NCI-H2196 treated with DMSO at 0.1 percent for 48 hours (cell line): ENCODE data around the gene RNGTT.
"Not testable (repeated sequence)": the region's sequence is repeated elsewhere in the genome, so short reads cannot be mapped to it uniquely, and the experiment has no call there.

ENCODE experiments used
- DNase-seq: peaks from one replicate; lab custom pipeline; 2025; ENCODE audit not compliant: unreplicated experiment; lab: John Stamatoyannopoulos, UW

Gene RNGTT

DNA sequence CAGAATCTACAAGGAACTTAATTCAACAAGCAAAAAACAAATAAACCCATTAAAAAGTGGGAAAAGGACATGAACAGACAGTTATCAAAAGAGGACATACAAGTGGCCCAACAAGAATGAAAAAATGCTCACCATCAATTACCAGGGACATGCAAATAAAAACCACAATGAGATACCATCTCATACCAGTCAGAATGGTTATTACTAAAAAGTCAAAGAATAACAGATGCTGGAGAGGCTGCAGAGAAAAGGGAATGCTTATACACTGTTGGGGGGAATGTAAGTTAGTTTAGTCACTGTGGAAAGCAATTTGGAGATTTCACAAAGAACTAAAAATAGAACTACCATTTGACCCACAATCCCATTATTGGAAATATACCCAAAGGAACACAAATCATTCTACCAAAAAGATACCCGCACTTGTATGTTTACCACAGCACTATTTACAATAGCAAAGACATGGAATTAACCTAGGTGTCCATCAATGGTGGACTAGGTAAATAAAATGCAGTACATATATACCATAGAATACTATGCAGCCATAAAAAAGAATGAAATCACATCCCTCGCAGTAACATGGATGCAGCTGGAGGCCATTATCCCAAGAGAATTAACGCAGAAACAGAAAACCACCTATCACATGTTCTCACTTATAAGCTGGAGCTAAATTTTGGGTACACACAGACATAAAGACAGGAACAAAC is 48.4 kb downstream of the RNGTT start:
- DNase-seq: no peak

DNA sequence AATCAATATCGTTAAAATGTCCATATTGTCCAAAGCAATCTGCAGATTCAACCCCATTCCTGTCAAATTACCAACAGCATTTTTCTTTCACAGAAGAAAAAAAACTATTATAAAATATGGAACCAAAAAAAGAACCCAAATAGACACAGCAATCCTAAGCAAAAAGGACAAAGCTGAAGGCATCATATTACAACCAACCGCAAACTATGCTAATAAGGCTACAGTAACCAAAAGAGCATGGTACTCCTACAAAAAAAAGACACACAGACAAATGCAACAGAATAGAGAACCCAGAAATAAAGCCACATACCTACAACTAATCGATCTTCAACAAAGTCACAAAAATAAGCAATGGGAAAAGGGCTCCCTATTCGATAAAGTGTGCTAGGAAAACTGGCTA is 49.2 kb downstream of the RNGTT start:
- DNase-seq: no peak

DNA sequence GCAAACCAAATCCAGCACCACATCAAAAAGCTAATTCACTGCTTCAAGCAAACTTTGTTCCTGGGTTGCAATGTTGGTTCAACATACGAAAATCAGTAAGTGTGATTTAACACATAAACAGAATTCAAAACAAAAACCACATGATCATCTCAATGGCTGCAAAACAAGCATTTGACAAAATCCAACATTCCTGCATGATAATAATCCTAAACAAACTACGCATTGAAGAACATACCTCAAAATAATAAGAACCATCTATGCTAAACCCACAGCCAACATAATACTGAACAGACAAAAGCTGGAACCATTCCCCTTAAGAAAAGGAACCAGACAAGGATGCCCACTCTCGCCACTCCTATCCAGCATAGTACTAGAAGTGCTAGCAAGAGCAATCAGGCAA is 49.9 kb downstream of the RNGTT start:
- DNase-seq: no peak

DNA sequence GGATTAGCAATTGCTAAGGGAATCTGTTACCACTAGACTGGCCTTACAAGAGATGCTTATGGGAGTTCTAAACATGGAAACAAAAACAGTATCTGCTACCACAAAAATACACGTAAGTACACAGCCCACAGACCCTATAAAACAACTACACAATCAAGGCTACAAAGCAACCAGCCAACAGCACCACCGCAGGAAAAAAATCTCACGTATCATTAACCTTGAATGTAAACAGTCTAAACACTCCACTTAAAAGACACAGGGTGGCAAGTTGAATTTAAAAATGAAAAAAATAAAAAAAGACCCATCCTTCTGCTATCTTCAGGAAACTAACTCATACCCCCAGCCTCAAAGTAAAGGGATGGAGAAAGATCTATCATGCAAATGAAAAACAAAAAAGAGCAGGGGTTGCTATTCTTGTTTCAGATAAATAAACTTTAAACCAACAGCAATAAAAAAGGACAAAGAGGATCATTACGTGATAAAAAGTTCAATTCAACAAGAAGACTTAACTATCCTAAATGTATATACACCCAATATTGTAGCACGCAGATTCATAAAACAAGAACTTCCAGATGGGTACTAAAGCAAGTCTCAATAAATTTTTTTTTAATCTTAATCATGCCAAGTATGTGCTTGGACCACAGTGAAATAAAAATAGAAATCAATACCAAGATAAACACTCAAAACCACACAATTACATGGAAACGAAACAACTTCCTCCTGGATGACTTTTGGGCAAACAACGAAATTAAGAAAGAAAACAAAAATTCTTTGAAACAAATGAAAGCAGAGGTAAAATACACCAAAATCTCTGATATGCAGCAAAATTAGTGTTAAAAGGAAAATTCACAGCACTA is 52.3 kb downstream of the RNGTT start:
- DNase-seq: no peak

DNA sequence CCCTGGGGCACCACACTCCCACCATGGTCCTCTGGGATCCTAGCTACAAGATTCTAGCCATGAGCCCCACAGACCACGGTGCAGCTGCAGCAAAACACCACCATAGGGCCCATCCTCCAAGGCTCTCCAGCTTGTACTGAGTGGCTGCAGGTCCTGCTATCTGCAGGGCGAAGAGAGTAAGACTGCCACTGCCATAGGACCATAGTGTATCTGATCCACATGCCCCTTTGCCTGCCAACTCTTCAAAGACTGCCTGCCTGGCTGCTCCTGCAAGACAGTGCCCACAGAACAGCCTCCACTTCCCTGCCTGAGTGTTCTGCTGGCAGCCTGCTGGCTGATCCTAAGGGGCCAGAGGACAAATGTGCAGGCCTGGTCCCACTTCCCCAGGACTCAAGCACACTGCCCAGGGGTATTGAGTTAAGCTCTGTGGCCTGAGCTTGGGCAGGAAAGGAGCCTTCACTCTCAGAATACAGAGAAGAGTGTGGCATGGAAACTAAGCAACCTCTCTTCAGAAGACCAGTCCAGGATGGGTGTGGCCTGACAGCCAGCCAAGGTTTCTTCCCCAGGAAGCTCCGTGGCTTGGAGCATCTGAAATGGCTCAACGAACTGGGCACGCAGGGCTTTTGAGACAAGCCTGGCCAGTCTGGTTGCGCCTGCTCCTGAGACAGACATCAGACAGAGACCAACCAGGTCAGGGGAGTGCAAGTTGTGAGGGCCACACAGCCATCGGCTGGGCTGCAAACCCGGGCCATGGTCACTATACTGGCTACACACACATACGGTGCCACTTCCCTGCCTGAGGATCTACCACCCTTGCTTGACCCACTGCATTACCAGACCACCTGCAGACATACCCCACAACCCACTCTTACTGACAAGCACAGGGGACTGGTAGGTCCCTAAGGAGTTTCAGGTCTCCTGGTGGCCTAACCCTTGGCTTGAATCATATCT is 54.5 kb downstream of the RNGTT start:
- DNase-seq: no peak

DNA sequence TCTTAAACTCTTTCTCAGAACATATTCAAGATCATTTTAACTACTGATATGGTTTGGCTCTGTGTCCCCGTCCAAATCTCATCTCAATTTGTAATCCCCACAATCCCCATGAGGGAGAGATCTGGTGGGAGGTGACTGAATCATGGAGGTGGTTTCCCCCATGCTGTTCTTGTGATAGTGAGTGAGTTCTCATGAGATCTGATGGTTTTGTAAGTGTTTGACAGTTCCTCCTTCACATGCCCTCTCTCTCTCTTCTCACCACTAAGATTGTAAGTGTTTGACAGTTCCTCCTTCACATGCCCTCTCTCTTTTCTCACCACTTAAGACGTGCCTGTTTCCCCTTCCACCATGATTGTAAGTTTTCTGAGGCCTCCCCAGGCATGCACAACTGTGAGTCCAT is 56.3 kb downstream of the RNGTT start:
- DNase-seq: not testable (repeated sequence)

DNA sequence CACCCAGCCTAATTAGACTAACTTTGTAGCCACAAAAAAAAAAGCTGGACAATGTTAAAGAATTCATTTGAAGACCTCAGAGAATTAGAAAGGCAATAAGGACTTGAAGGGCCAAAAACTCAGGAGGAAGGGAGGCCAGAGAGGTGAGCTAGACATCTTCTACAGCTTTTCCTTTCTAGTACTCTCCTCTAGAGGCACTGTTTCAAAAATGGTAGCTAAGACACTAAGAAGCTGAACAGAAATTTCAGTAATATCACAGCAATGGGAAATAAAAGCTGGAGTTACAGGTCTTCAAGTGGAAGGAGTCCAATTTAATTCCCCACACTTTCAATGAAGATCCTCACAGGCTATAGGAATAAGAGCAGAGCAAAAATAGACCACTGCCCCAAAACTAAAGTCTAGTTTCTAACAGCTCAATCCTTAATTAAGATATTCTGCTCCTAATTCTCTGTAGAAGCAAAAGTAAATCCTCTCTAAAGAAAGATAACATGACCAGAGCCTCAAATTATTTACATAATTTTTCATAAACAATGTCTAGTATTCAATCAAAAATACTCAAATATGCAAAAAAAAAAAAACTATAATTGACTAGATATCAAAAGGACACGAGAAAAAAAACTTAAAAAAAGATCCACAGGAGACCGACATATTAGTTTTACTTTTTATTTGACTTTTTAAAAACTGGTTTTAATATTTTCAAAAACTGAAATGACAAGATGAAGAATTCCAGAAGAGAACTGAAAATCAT is 63.7 kb downstream of the RNGTT start:
- DNase-seq: no peak

DNA sequence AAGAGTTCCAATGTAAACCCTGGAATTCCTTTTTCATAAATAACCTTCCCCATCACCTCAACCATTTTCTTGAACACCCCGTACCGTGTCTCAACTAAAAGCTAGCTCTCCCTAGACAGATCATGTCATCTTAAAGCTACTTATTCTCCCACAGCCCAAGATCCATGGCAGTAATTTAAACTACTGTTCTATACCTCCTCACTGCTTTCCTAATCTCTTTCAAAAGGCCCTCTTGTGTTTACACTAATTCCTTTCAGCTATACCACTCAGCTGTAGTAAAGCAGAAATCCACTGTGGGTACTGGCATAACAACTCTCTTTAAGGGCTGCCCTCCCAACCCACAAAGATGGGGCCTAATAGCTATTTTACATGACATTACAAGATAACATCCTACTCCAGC is 67.5 kb downstream of the RNGTT start:
- DNase-seq: no peak

DNA sequence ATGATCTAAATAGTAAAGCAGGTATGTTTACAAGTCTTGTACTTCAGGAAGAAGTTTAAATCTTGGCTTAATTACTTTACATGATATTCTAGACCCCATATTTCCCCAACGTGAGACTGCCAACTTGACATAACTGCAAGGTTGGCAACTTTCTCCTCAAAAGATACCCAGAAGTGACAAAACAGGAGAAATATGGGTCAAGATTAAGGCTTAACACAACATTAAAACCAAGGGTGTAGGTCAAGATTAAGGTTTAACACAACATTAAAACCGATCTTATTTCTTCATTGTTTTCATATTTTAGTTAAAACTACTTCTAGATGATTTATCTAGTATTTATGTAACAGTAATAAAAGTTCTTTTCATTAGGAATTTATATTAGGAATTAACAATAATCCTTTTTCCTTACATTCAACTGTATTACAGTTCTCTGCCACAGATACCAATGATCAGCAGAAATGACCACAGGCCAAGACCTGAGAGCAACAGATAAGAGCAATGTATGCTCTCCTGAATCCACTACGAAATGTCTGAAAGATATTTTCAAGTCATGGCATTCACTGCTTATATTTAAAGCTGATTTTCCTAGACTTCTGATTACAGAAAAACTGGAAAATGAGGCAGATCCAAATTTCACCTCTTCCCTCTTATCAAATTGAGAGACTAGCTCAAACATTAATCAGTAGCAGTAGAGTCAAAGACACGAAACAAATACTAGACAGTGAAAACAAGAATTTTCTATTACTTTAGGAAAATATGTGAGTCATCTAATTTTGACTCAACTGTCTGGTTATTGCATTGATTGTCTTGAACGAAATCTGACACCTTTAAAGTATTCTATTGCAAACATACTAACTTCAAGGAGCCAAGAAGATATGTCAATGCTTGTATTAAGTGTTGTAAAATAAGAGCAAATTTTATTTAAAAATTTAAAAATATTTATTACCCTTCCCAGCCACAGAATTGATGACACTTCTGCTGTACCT is 72.3 kb downstream of the RNGTT start:
- DNase-seq: no peak

DNA sequence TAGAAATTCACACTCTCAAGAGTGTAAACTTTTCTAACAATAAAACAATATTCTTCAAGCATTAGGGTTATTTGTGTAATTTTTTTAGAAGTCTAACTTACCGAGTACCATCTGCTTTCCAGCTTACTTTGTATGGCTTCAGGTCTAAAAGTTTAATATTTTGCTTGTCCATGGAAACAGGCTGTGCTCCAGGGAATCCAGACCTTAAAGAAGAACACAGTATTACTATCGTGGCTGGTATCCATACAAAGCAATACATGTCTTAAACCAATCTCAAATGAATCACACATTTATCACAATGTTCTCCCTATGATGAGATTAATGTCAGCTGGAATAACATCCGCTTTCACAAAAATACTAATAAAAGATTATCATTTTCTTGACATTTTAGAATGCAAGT is 73.0 kb downstream of the RNGTT start:
- no peak for DNase-seq

DNA sequence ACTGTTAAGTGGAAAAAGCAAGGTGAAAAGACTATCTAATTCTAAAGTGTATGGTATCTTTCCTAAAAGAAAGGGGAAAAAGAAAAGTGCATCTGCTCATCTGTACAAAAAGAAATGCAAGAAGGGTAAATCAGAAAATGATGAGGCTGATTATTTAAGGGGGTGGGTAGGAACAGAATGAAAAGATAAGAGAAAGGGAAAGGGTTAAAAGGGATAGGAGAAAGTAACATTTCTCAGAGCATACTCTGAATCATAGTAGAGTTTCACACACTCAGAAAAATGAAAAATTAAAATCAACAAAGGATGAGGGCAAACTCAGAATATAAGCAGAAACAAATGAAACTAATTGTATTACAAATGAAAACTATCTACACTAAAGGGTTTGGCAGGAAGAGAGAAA is 79.1 kb downstream of the RNGTT start:
- DNase-seq: no peak

DNA sequence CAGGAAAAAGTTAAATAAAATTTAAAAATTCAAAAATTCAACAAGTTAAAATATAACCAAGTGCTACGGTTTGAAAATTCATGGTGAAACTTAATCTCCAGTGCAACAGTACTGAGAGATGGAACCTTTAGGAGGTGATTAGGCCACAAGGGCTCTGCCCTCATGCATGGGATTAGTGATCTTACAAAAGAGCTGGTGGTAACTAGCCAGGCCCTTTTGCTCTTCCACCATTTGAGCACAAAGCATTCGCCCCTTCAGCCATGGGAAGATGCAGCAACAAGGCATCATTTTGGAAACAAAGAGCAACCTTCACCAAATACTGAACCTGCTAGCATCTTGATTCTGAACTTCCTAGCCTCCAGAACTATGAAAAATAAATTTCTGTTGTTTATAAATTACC is 80.9 kb downstream of the RNGTT start:
- DNase-seq: no peak

DNA sequence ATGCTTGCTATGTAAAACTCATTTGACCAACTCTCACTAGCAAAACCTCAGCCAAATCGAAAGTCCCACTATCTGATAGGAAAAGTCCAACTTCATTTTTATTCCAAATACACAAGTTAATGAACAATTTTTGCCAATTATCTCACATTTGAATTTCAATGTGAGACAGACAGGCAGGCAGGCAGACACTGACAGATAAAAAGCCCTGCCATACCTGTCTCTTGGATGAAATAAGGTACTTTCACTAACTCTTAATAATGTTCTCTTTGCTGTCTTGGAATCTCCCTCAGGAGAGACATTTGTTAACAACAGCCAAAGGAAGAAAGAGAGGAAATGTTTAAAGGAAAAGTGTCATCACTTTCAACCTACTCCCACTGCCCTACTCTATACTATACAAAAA is 82.0 kb downstream of the RNGTT start:
- no peak for DNase-seq

DNA sequence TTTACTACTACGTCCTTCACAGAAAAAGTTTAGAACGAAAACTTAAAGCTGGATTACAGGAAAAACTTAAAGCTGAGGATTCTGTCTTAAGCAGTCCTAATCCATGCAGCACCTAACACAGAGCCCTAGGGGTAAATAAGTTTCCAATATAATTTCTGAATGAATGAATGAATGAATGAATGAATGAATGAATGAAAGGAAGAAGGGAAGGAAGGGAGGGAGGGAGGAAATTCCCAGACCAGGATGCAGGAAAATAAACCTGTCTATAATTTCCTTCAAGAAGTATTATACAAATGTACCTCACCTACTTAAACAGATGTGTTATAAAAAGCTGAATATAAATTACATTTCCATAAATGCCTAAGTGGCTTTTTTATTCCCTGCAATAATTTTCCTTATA is 83.4 kb downstream of the RNGTT start:
- DNase-seq: no peak

DNA sequence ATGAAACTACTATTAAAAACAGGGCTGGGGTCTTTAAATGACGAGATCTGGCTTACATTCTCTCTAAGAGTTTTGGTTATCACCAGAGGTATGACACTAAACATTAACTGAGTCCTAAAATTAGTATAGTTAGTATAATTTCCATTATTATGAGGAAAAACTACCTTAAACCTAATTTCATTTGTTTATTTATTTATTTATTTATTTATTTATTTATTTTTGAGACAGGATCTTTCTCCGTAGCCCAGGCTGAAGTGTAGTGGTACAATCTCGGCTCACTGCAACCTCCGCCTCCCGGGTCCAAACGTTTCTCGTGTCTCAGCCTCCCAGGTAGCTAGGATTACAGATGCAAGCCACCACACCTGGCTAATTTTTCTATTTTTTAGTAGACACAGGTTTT is 85.5 kb downstream of the RNGTT start:
- no peak for DNase-seq

DNA sequence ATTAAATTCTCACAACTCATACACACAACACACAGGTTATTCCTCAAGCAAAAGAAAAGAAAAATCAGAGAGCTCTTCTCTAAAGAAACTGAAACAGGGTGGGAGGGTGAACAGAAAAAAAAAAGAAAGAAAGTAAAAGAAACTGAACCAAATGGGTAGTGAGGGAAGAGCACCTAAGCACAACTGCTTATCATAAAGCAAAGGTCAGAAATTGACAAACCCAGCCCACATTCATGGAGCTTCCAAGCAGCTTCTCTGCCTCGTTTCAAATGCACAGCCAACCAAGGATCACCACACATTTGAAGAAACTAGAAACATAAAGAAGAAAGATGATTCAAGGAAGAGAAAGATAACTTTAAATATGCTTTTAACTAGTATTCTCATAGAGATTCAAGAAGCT is 90.5 kb downstream of the RNGTT start:
- no peak for DNase-seq

DNA sequence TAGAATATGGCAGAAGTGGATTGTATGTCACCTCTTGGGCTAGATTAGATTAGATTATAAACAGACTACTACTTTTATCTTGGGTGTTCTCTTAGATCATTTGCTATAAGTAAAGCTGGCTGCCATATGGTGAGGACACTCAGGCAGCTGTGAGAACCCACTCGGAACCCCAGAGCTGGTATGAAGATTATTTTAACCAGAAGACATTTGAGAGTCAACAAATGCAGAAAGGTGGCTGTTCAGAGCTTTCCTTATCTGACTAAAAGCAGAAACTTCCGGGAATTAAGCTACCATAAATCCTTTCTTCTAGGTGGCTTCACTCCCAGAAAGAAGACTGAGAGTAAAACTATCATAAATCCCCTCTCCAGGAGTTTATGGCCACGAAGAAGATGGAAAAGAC is 91.9 kb downstream of the RNGTT start:
- DNase-seq: no peak

DNA sequence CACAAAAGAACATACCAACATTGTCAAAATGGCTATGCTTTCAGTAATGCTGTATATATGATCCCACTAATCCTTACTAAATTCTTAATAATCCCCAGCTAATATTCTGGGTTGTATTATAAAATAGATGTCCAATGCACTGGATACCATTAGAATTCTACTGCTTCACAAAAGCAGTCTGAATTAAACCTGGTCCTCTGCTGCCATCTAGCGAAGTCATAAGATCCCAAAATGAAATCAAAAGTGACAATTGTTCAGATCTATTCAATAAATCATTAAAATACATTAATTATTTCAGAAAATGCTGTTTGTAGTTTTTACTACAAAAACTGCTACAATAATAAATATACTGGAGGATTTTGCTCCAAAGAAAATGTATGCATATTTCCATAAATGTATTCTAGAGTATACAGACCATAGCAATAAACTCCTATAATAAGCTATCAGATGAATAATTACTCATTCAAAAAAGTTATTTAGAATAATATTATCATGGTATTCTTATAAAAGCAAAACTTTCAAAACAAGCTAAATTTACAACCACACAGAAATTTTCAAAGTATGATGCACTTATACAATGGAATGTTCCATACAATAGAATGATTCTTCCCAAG is 92.6 kb downstream of the RNGTT start:
- DNase-seq: peak; percentile 30
